HG03025 (cell line): ENCODE results near the gene ZIM2.

Experiments
- ATAC-seq: cut with Tn5 transposase; IDR thresholded peaks from one replicate; pipeline ENCODE4 v1.9.1; 2021; ENCODE audit warnings: mild to moderate bottlenecking, moderate library complexity; ENCODE audit not compliant: unreplicated experiment, low FRiP score

Gene ZIM2

DNA sequence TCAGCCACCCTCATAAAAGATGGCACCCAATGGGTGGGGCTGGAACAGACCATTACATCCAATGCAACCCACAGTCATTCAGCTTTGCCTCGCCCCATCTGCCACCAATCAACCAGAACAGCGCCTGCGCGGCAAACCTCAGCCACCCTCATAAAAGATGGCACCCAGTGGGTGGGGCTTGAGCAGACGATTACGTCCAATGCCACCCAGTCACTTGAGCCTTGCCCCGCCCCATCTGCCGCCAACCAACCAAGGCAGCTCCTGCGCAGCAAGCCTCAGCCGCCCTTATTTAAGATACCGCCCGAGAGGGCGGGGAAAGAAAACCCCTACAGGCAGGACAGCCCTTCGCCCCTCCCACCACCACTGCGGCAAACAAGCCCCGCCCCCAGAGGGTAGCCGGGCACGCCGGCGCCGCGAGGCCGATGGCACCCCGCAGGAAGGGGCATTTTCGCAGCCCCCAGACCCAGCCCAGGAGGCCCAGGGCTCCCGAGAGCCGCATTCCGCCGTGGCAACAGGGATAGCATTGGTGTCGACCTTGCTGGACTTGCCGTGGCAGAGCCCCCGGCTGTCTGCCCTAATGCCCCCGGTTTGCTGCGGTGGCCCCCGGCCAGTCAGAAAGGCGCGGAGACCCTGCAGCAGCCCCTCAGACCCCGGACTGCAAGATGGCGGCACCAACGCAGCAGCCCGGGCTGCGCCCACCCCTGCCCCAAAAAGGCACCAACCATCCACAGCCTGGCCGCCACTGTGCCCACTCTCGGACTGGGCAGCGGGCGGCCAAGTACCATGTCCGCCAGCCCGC, 675 bp downstream of the ZIM2 start:
- ATAC-seq = no peak

DNA sequence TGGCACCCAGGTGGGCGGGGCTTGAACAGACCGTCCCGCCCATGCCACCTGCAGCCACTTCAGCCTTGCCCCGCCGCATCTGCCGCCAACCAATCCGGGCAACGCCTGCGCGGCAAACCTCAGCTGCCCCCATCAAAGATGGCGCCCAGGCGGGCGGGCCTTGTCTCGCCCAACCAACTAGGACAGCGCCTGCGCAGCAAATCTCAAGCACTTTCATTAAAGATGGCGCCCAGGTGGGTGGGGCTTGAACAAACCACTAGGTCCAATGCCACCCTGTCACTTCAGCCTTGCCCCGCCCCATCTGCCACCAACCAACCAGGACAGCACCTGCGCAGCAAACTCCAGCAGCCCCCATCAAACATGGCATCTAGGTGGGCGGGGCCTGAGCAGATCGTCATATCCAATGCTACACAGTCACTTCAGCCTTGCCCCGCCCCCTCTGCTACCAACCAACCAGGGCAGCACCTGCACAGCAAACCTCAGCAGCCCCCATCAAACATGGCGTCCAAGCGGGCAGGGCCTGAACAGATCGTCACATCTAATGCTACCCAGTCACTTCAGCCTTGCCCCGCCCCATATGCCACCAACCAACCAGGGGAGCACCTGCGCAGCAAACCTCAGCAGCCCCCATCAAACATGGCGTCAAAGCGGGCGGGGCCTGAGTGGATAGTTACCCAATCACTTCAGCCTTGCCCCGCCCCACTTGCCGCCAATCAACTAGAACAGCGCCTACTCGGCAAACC, 1.4 kb downstream of the ZIM2 start:
- no peak for ATAC-seq

DNA sequence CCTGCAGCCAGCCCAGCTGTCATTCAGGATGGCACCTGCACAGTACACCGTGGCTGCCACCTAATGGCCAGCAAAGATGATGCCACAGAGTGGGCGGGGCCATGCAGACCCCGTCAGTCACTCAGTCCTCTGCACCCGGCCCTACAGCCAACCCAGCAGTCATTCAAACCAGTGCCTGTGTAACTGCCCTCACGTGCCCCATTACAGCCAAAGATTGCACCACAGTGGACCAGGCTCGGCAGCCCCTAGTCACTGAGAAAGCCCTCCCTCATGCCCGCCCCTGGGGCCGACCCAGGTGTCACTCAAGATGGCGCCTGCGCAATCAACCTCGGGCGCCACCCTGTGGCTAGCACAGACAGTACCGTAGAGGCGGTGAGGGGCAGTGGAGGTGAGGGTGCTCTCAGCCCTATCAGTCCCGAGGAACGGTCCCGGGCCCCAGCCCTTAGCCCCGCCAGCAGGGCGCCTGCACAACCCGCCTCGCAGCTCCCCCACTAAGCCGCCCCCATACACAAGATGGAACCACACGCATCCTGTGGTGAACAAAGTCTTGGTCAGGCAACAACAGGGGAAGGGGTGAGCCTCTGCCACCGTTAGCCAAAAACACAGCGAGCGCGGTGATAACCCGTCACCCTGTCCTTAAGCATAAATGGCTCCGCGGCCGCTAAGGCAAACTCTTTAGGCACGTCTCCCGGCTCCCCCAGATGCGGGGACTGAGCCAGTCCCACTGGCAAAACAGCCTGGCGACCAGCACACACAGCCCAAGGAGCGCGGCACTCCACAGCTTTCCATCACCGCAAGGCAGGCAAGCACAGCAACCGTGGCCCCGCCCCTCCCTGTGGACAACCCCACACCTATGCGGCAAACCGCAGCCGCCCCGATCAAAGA, 2.3 kb downstream of the ZIM2 start:
- no peak for ATAC-seq

DNA sequence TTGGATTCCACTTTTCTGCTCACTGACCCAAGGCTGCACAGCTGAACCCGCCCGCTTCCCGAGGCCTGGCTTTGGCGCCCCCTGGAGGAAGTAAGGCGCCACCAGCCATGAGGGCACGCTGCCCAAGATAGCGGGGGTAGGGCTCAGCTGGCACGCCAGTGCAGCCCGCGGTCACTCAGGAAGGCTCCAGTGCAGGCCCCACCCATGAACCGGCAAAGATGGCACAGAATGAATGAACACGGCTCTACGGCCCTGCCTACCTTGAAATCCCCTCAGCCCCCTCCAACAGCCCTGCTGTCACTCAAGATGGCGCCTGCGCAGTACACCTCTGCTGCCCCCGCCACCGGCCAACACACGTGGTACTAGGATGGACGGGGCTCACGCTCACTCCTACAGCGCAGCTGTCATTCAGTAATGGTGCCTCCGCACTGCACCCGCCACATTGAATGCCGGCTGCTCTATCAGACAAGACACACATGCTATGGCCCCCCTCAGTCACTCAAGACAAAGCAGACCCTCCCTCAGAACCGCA, 3.0 kb downstream of the ZIM2 start:
- ATAC-seq = no peak

DNA sequence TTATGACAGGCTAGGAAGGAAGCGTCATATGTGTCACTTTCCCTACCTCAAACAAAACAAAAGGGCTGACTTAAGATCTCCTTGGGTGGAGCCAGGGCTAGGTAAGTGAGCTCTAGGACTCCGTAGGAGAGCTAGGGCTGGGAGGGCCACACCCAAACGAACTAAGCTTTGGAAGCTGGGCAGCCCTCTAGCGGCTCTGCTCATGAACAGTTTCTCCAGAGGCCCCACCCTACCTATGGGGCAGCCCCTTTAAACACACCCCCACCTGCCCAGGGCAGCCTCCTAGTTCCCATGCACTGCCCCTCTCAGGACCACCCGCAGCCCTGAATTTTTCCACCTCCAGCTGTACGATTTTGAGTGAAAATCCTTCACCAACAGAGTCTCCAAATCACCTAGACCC, 3.5 kb downstream of the ZIM2 start:
- no peak for ATAC-seq

DNA sequence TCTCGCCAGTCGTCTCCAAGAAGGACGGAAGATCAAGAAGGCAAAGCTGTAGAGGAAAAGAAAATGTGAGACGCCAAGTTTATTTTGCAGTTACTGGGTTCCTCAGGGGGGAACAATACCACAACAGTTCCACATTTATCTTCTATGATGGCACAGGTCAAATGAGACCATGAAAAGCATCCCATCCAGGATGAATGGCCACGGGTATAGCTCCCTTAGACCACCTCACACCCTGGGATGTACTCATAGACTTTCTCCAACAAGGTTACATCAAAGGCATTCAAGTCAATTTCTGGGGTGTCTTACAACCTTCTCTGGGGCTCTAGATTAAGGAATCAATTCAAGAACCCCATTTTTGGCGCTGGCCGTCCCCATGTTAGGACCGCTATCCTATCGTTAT, 4.5 kb downstream of the ZIM2 start:
- ATAC-seq = no peak

DNA sequence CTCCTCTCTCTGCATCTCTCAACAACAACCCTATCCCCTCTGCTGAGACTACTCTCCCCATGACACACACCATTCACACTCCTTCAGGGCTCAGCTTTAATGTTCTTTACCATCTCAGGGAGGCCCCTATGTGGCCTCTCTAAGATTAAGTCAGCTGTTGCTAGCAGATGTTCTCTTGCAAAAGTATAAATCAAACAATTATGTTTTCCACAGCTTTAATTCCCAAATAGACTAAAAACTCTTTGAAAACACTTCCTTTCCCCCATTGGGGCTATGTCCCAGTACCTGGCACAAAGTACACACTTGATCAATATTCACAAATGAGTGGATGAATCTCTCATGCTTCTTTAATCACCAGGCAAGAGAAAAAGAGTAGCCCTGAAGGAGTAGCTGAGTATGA, 5.1 kb downstream of the ZIM2 start:
- ATAC-seq = no peak

DNA sequence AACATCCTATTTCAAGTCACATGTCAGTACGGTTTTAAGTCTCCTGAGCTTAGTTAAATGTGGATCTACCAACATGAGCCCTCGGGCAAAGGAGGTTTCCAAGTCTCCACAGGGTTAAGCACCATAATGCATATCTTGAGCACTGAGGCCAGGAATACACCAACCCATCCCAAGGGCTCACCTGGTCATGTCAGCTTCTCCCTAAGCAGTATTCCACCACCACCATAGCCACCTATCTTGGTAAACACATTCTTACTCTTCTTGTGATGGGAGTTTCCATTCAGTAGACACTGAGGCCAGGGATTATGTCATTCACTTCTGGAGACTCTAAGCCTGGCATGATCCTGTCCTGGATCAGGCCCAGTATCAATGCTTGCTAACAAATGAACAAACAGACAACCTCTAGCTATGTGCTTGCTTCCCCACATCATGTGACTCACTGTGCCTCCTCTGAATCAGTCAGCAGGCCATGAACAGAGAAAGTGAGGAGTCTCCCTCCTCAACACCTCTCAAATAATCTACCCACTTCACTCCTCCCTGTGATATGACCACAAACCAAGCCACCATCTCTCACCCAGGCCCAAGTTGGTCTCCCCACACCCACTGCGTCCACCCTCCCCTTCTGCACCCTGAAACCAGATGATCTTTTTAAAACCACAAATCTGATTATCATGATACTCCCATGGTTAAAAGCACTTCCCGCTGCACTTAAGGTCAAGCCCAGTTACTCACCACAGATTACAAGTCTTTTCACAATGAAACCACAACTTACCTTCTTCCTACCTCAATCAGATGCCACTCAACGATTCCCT, 5.8 kb downstream of the ZIM2 start:
- no peak for ATAC-seq

DNA sequence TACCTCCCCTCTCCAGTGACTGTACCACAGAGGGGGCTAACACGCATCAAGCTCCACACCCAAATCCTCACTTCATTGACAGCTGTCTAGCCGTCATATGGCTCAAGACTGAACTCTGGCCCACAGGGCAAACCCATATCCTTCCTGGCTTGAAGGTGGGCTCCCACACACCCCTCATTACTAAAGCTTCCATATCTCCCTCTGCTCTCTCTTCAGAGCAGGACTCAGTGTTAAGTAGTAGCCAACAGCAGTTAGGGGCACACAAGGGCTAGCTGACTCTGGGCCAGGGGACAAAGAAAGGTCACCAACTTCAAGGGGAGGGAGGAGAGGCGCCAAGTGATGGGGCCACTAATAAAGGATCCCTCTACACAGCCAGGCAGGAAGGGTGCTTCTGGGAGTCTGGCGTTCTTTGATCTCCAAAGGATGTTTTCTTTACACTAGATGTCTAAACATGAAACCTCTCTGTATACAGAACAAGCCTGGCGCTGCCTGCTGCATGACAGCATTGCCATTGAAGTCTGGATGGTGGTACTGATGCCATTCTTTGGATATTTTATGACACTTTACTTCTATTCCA, 8.1 kb downstream of the ZIM2 start:
- no peak for ATAC-seq

DNA sequence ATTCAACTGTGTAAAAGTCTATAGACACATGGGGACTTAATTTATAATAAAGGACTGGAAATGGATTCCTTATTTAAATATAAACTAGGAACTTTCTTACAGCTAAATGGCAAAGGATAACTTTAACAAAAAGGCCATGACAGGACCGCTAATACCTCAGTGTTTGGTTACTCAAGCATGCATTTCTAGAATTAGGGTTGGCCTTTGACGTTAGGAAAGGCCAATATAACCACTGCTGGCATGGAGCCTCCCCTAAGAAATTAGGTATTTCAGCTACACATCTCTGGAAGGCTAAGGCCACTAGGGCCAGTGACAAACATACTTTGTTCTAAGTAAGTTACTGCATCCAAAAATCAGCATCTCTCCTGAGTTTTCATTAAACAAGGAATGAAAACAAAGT, 9.3 kb downstream of the ZIM2 start:
- ATAC-seq = no peak

DNA sequence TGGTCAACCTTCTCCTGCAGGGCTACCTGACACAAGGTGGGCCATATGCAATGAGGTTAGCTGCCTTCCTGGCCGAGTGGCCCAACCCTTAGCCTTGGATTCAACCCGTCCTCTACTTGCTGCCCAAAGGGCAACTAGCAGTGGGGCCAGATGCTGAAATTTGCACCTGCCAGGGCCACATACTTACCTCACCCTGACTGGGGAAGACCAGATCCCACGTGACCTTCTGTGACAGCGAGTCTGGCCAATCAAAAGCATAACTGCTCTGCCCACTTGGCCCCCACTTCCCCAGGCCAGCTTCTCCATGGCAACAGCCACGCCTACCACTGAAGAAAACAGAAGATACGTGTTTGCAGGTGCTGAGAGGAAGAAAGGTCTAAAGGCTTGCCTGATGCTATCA, 10.9 kb downstream of the ZIM2 start:
- no peak for ATAC-seq

DNA sequence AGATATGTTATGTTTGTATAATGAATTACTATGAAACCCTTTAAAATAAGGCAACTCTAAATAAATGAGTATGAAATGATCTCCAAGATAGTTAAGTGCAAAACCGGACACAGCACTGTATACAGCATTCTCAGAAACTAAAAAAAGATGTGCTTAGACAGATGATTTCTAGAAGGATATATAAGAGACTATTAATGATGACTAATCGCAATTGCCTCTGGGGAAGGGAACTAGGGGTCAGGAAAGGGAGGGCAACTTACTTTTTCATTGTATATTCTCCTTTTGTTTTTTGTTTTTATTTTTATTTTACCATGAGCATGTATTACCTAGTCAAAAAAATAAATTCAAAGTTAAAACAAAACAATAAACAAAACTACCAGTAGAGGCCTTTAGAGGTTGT, 12.8 kb downstream of the ZIM2 start:
- no peak for ATAC-seq

DNA sequence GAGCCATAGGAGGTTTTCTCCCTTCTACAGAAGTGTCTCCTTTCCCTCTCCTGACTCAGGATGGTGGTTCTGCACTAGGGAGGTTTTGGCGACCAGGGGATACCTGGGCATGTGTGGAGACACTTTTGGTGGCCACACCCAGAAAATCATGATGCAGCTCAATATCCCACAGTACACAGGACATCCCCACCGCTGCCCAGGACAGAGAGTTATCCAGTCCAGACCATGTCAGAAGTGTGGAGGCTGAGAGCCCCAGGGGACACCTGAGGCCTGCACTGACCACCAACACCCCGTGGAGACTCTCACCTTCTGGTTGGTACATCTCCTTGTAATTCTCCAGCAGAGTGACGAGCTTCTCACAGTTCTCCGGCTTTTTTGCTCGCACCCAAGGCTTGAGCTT, 16.6 kb downstream of the ZIM2 start:
- no peak for ATAC-seq

DNA sequence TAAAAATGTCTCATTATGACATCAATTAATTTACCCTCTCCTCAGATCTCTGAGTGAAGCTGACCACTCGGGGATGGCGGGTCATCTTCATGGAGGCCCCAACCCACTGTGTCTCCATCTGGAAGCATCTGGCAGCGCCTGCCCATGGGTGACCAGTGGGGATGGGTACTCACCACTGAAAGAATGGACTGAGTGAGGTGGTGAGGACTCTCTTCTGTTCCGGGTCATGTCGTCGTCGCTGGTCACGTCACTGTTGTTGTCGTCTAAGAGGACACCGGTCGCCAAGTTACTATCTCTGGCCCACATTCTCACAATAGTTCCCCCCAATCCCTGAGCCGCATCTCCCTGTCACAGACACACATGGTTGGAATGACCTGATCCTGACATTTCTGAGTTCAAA, 17.1 kb downstream of the ZIM2 start:
- no peak for ATAC-seq

DNA sequence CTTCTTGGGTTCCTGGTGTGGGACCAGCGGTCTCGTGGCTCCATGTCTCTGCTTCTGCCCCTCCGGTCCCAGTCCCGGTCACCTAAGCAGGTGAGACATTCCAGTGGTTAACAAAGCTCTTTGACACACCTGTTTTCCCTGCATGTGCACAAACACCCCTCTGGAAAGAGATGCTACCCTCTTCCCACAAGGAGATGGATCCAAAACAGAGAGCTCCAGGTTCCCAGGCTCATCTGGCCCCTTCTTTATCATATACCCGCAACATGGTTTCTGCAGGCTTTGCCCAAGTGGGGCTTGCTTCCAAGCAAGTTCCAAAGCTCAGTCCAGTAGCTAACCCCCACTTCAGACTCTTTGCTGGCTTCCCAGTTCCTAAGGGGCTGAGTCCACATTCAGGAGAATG, 17.8 kb downstream of the ZIM2 start:
- ATAC-seq = no peak

DNA sequence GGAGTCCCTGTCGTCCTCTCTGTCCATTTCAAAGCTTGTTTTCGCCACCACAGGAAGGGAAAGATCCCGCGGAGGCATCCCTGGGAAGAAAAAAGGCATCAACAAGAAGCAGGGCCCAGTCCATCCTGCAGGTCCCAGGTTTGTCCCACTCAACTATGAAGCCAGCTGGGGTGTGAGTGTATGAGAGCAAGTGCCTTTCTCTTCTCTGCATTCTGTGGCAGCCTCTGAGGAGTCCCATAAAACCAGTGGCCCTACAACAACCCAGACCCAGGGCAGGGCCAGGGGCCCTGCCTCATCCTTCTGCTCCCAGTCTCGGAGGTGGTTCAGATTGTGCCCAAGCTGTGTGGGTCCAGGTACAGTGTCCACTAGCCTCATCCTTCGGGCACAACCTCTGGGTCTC, 18.9 kb downstream of the ZIM2 start:
- ATAC-seq = no peak

DNA sequence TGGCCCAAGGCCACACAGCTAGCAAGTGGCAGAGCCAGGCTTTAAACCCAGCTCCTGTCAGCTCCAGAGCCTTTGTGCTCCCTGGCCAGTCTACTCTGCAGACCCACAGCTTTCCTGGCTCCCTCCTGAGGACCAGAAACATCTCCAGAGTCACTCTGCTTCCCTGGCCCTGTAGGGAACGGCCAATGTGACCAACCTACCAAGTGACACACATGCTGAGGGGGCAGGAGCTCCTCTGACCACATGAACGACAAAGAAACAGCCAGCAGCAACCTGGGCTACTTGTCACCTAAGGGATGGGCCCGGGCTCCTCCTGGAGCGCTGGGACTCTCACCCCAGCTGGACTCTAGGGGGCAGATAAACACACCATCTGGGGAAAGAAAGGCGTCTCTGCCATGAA, 19.3 kb downstream of the ZIM2 start:
- ATAC-seq = no peak

DNA sequence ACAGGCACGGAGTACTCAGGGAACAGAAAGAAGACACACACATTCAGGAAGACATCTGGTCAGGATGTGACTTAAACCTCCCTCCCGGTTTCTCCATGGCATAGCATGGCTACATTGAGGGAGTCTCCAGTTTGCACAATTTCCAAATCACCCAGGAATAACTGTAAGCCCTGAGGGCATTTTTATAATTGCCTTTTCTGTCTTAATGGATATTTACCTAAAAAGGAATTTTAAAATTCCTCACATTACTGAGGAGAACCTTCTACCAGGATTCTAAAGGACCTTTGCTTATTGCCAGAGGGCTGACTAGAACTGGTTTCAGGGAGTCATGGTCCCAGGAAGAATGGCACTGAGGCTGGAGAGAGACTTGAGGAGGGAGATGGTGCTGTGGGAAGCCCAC, 21.4 kb downstream of the ZIM2 start:
- ATAC-seq = no peak

DNA sequence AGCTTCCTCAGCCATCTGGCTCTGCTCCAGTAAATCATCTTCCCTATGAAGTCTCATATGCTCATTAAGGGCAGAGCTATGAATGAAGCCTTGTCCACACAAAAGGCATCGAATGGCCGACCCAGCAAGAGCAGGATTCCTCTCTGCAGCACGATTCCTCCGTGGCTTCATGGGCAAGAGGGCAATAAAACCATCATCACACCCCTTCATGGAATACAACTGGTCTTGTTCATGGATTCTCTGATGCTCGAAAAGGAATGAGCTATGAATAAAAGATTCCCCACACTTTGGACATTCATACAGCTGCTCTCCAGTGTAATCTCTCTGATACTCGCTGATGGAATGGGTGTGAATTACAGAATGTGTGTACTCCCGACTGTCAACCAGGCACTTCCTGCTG, 25.9 kb downstream of the ZIM2 start:
- no peak for ATAC-seq

DNA sequence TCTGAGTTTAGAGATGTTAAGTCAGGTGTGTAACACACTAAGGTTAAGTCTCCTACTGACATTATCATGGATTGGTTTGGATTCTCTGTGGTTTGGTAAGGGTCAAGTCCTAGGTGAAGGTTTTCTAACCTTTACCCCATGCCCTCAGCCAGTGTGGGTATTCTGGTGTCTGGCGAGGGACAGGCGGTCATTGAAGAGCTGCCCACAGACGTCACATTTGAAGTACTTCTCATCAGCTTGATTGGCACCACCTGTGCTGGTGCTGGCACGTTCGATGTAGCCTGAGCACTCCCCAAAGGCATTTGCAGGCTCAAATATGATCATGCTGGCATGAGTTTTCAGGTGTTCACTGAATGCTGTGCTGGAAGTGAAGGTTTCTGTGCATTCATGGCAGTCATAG, 27.0 kb downstream of the ZIM2 start:
- ATAC-seq = no peak
